GM19351 (cell line): ENCODE results near the gene KLHDC8B.
A peak's percentile ranks its signal among the peaks of the same experiment; 100 is the strongest.

ENCODE experiments used
- ATAC-seq: cut with Tn5 transposase; IDR thresholded peaks from one replicate; pipeline ENCODE4 v1.9.1; 2021; ENCODE audit warnings: mild to moderate bottlenecking, moderate library complexity; ENCODE audit not compliant: unreplicated experiment

The KLHDC8B gene

GRCh38 chr3:49171119-49171774 lies at the start of gene KLHDC8B:
Gene KLHDC8B, plus strand, starts transcription at chr3:49171598. Its CDS starts 1,172 bp downstream, at chr3:49172770.
- peak; percentile 76 for ATAC-seq

GRCh38 chr3:49122022-49122421 lies 49.4 kb upstream of the KLHDC8B start:
- ATAC-seq, result no peak

- no peak for ATAC-seq
Observed at GRCh38 chr3:49122451-49122850, 48.9 kb upstream of the KLHDC8B start.

DNA sequence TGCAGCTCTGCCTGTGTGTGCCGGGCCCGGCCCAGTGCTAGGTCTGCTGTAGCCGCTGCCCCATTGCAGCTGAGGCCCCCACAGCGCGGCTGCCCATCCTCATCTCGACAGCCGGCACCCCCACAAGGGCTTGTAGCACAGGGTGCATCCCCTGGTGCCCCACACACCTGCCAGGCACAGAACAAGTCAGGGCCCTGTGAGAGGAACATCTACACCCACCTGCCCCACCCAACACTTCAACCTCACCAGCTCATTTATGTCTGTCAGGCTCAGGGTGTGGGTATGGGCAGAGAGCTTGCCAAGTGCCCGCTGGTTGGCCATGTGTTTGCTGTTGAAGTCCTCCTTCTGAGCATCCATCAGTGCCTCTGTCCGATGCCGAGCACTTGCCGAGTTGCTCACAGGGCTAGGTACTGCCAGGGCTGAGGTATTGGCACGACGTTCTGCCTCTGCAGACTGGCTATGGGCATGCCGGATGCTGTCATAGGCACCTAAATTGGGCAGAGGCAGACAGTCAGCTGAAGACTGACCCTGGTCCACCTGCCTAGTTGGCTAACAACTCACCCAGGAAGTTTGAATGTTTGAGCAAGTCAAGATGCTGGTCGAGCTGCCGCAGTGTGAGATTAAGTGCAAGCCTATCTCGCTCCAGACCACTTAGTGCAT lies 48.4 kb upstream of the KLHDC8B start:
- no peak for ATAC-seq

- ATAC-seq, result no peak
Observed at GRCh38 chr3:49123687-49124086, 47.7 kb upstream of the KLHDC8B start.

DNA sequence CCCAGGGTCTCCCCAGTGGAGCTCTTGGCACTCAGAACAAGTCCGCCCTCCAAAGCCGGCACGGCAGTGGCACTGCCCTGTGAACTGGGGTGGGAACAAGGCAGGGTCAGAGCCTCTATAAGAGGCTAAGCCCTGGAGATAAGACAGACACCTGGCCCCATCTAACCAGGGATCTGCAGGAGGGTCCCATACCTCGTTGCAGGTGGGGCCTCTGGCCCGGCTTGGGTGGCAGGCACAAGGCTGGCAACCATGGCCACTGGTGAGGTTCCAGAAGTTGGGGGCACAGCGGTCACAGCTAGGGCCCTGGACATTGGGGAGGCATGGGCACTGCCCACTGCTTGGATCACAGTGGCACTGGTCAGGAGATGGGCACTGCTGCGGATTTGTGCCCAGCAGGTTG lies 47.2 kb upstream of the KLHDC8B start:
- ATAC-seq, result no peak

DNA sequence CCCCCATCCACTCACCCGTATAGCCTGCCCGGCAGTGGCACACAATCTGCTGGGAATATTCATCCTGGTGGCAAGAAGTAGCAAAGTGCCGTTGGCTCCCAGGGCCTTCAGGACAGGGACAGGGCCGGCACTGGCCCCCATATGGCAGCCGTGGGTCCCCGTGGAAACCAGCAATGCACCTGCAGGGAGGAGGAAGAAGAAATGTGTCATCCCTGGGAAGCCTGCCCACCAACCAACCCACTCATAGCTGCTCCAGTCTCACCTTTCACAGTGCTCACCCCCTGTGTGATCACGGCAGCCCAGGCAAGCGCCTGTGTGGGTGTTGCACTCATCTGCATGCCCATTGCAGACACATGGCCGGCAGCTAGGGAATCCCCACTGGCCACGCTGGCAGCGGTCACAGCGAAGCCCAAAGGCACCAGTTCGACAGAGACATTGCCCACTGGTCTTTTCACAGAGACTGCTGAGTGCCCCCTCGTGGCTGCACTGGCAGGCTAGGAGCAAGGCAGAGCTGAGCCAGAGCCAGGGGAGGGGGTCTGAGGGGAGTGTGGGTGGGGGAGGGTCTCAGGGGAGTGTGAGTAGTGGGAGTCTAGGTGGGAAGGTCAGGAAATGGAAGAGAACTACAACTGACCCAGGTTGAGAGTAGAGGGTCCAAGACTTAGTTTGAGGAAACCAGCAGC lies 46.3 kb upstream of the KLHDC8B start:
- no peak for ATAC-seq

GRCh38 chr3:49131040-49131439 lies 40.4 kb upstream of the KLHDC8B start:
- no peak for ATAC-seq

- ATAC-seq, result no peak
Observed at GRCh38 chr3:49131576-49131975, 39.8 kb upstream of the KLHDC8B start.

DNA sequence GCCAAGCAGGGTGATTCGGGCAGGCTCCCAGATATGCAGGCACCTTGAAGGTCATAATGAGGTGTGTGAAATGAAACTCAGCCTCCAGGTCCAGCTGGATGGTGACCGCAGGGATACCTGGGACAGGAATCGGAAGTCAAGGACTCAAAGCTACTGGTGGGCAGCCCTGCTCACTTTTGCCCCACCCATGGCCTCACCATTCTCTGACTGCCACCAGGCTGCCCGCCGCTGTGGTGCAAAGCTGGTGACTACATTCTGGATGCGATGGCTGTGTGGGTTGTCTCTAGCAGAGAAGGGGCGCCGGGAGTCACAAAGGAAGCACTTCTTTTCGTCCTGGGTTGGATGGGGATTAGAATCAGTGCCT lies 39.3 kb upstream of the KLHDC8B start:
- ATAC-seq, result no peak

- no peak for ATAC-seq
Observed at GRCh38 chr3:49132437-49133225, 38.8 kb upstream of the KLHDC8B start, which contains the start of gene LAMB2. Gene LAMB2, minus strand, starts transcription at chr3:49133050. Its CDS starts 183 bp downstream, at chr3:49132867.

DNA sequence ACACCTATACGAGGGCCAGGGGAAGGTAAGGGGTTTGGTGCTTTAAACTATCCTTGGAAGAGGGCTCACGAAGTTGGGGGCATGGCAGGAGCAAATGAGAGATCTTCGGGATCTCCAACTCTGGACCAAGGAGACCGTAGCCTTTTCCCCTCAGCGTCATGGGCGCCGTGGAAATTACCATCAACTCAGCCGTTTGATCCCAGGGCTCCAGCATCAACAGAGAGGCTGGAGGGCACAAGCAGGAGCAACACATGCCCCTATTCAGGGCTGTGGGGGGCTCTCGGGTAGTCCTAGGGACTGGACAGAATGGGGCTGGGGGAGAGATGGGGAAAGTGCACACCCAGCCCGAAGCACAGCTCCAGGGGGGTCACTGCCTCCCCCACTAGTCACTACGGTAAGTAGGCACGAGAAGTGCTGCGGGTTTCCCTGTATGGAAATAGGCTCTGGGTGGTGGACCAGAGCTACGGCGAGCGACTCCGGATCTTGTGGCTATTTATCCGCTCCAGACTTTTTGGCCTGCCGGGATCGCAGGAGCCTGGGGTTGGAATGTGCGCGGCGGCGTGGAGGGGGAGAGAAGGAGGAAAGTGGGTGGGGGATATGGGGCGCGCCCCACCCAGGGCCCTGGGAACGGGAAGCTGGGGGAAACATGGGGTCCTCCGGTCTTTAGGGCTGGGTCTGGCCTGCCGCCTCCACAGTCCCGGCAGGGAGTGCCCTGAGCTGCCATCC lies 38.0 kb upstream of the KLHDC8B start:
- ATAC-seq, result no peak

DNA sequence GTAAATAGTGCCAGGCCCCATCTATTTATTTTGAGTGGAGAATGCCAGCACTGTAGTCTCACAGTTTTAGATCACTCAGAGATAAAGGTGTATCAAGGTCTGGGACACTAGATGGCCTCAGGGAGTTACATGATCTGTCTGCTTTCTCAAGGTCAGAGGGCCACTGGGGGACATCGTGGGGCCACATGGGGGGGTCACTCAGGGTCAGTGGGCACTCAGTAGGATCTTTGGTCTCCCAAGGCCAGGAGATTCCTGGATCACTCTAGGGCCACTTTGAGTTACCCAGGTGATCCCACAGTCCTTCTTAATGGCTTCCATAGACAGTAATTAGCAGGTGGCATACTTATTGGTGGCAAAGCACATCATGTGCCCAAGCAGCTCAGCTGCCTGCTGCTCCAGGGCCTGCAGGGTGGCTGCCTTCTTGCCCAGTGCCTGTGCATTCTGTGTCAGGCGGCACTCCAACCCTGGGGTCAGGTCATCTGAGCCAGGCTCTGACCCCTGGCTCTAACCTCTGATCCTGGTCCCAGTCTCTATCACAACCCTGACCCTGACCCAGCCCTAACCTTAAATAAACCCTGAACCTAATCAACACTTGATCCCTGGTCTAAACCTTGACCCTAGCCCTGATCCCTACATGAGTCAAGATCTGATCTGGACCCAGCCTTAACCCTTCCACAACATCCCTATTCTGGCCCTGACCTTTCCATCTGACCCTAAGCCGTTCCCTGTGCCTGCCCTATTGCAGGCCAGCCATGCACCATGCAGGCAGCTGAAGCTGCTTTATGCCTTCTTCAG lies 36.7 kb upstream of the KLHDC8B start:
- no peak for ATAC-seq

DNA sequence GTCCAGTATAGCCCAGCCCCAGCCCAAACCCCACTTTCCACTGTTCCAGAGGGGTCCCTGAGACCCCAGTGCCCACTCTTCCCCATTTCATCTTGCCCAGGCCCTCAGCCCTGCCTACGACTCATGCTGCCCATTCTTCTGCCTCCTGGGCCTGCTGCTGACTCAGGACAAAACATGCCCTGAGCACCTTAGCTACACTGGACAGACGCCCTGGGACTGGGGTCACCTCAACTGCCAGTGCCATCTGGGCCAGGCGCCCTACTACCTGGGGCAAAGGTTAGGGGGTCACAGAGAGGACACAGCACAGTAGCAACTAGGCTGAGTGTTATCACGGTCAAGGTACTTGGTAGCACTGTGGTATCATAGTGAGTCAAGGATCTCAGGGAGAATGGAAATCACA lies 35.9 kb upstream of the KLHDC8B start:
- no peak for ATAC-seq

DNA sequence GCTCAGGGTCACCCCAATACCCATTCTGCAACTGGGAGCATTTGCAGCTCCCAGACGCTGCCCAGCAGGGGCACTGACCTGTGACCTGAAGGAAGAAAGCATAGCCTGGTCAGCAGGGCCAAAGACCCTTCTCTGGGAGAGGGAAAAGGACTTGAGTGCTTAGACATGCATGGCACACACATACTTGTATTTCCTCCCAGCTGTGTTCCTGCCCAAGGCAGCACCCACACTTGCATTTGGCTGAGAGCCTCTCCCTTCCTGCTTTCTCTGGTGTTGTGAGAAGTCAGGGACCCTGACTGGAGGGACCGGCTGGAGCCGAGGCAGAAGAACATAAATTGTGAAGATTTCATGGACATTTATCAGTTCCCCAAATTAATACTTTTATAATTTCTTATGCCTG lies 31.3 kb upstream of the KLHDC8B start:
- no peak for ATAC-seq

DNA sequence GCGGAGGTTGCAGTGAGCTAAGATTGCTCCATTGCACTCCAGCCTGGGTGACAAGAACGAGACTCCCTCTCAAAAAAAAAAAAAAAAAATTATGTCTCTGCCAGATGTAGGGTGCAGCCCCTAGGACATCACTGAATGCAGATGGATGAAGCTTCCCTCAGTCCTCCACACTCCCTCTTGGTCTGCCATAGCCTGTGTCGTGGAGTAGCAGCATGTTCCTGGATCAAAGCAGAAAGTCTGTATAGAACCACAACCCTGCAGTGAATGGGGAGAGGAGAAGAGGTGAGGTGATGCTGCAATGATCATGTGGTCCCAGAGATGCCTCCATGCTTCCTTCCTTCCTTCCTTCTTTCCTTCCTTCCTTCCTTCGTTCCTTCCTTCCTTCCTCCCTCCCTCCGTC lies 23.2 kb upstream of the KLHDC8B start:
- ATAC-seq, result no peak

DNA sequence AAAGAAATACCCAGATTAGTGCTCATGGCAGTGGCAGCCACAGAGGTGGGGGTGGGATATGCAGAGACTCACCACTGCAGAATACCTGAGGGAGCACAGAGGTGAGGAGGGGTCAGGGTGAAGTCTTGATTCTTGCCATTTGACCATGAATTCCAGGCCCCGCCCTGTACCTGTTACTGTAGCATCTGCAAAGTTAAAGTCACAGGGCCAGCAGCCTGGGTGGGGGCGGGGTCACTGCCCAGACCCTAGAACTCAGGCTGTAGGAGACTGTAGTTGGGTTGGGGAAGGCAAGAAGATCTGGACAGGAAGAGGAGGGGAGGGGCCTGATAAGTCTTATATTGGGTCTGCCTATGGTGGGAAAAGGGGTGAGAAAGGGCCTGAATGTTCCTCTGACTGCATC lies 19.8 kb upstream of the KLHDC8B start:
- ATAC-seq, result no peak

- ATAC-seq, result no peak
Observed at GRCh38 chr3:49153349-49153912, 18.0 kb upstream of the KLHDC8B start.

DNA sequence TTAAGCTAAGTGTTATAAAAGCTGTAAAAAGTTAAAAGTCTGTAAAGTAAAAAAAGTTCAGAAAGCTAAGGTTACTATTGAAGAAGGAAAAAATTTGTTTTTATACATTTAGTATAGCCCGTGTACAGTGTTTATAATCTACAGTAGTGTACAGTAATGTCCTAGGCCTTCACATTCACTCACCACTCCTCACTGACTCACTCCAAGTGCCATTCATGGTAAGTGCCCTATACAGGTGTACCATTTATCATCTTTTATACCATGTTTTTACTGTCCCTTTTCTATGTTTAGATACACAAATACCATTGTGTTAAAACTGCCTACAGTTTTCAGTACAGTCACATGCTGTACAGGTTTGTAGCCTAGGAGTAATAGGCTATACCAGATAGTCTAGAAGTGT lies 14.1 kb upstream of the KLHDC8B start:
- ATAC-seq, result no peak
